CD4-positive, alpha-beta T cell treated with Interleukin-2 at 100 ng/mL for 4 hours (primary cell): ENCODE results near the gene AUNIP.
A peak's percentile ranks its signal among the peaks of the same experiment; 100 is the strongest.

Experiments
- DNase-seq: peaks from one replicate; pipeline ENCODE4 v3.0.0-alpha.2; 2020; ENCODE audit warnings: low spot score

The AUNIP gene

GRCh38 chr1:25828491-25828890, 30.8 kb downstream of the AUNIP start:
- no peak for DNase-seq

GRCh38 chr1:25826571-25826970, 32.7 kb downstream of the AUNIP start:
- DNase-seq, result no peak

GRCh38 chr1:25825605-25826004, 33.7 kb downstream of the AUNIP start:
- DNase-seq, result no peak

DNA sequence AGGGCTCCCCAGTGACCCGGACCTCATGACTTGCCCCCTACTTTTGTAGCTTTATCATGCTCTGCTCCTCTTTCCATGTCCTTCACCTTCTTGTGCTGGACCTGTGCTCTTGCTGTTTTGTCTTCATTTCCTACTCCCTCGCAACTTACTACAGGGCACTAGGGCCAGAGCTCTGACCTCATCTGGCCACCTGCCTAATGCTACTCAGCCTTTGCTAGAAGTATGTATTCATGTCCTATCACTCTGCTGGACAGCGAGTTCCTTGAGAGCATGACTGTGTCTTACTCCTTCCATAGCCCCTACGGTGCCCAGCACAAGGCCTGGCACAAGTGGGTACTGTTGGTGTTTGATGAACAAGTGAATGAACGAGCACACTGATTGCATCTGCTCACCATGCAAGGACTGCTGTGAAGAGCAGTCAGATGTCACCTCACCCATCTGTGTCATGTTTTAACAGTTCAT, 37.6 kb downstream of the AUNIP start:
- DNase-seq, result no peak

DNA sequence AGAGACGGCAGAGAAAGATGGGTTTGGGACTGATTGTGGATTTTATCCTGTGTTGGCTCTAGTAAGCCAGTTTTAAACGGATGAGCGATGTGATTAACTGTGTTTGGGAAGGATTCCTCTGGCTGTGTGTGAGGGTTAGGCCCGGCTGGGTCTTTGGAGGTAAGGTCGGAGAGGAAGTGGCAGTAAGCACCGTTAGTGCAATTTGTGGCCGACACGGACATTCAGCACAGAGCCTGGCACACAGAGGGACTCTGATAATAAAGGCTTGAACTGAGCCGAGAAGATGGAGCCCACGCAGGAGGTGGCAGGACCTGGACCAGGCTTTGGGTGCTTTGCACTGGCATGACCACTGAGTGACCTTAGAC, 38.2 kb downstream of the AUNIP start:
- no peak for DNase-seq

DNA sequence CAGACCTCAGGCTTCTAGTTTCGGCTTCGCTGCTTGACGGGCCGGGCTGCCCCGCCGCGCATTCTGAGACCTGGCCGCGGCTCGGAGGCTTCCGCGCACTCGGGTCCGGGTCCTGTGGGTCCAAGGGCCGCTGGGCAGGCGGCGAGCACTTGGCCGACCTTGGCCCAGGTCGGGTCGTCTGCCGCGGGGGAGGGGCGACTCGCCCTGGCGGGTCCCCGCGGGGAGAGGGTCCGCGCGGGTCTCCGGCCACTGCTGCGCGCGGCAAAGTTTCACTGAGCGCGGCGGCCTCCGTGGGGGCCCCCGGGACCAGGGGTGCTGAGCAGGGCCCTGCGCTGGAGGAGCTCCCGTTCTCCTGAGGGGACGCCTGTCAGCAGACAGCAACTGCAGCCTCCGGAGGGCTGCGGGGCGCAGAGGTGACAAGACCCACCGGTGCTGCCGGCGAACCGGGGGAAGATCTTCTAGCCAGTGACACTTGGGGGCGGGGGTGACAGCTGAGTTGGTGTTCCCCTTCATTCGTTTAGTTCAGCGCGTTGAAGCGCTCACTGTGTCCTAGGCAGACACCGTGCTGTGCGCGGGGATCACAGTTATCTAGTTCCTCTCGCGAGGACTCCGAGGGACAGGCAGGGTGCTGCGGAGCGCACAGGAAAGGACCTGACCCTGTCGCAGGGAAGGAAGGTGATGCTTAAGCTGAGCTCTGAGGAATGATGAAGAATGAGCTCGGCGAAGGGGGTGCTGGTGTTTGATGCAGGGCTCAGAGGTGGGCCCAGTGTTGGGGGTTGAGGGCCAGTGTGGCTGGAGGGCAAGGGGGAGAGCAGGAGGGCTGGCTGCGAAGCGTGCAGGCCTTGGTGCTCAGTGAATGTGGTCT, 38.8 kb downstream of the AUNIP start:
- peak; percentile 68 for DNase-seq

- peak; percentile 92 for DNase-seq
Observed at GRCh38 chr1:25819491-25820246, 39.6 kb downstream of the AUNIP start, which contains the start of gene MTFR1L. MTFR1L (plus strand) TSS chr1:25819954; CDS start chr1:25823105, 3,151 bp downstream.

- DNase-seq, result no peak
Observed at GRCh38 chr1:25818569-25818968, 40.7 kb downstream of the AUNIP start.

DNA sequence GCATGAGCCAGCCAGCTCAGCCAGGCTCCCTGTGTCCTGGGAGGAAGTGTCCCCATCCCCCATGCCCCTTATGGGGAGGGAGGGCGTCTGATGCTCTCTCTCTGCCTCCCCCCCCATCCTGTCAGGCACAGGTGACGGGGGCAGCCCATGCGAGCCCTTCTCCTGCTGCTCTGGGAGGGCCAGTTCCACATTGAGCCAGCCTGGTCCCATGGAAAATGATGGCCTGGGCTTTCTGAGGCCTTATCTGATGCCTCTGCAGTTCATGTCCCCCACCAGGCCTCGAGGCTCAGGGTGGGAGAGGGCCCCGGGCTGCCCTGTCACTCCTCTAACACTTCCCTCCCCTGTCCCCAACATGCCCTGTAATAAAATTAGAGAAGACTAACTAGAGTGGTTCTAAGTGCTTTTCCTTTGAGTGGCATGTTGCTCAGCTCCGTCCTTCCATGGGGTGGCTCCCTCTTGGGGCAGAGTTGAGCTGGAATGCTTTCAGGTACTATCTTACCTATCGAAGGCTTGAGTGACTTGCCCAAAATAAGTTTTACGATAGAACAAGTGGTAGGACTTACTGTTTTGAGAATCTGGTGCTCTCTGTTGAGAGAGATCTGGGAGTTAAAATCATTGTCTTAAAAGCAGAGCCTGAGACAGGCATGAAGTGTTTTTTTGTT, 41.3 kb downstream of the AUNIP start:
- DNase-seq, result no peak

GRCh38 chr1:25816112-25816718, 43.0 kb downstream of the AUNIP start:
- DNase-seq, result no peak

DNA sequence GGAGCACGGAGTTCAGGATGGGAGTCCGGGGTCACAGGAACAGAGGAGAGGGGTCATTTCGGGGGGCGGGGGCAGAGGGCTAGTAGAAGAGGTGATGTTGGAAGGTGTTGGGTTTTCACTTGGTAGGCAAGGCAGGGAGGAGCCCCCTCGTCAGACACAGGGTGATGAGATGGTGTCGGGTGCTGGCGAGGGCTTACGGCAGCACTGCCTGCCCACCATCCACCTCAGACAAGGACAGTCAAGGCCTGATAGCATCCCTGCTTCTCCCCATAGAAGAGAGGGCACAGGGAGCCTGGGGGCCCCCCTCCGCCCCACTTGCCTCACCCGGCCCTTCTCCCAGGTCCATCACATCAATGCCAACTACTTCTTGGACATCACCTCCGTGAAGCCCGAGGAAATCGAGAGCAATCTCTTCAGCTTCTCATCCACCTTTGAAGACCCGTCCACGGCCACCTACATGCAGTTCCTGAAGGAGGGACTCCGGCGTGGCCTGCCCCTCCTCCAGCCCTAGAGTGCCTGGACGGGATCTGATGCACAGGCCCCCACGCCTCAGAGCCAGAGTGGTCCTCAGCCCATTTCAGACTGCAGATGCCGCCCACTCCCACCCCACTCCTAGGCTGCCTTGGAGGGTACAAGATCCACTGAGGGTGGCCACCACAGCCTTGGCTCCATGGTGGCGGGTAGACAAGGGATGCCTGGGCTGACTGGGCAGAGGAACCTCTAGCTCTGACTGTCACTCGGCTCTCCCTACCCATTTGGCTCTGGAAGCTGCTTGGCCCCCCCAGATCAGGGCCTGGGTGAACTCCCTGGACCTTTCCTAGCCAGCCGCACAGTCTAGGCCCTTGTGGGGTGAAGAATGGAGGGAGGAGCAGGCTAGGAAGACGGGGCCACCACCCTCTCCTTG, 43.8 kb downstream of the AUNIP start:
- no peak for DNase-seq

DNA sequence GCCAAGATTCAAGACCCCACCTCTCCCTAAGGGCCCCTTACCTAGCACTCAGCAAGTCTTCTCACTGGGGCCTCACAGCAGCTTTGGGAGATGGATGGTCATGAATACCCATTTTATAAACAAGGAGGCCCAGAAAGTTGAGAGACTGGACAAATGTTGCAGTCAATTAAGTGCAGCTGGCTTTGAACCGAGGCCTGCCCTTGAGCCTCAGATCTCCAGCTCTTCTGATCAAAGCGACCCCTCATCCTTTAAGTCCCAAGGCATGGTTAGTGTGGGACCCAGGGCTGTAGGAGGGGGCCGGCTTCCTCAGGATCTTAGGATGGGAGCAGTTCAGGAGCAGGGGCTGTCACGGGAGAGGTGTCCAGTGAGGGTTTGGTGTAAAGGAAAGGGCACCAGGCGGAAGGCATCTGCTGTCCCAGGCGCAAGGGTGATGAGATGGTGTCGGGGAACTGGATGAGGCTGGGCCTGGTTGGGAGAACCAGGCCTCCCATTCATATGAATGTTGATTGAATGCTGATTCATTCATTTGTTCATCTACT, 44.6 kb downstream of the AUNIP start:
- no peak for DNase-seq

DNA sequence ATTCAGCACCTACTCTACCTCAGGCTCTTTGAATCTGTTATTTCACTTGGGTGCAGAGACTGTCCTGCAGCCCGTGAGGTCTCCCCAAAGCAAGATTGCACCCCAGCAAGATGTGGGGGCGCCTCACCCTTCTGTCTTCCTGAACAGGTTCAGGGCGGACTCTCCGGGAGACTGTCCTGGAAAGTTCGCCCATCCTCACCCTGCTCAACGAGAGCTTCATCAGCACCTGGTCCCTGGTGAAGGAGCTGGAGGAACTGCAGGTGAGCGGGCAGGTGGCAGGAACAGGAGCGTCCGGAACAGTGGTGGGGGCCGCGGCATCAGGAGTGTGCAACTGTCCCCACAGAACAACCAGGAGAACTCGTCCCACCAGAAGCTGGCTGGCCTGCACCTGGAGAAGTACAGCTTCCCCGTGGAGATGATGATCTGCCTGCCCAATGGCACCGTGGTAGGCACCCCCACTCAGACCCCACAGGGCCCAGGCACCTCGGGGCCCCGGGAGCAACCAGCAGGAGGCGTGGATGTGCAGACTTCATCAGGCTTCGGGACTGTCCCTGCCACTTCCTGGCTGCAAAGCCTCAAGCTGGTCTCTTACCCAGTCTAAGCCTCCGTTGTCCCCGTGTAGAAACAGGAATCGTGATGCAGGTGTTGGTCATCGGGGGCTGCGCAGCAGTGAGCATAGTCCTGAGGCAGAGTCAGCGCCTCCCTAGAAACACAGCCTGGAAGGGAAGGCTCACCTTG, 45.4 kb downstream of the AUNIP start:
- DNase-seq, result no peak

DNA sequence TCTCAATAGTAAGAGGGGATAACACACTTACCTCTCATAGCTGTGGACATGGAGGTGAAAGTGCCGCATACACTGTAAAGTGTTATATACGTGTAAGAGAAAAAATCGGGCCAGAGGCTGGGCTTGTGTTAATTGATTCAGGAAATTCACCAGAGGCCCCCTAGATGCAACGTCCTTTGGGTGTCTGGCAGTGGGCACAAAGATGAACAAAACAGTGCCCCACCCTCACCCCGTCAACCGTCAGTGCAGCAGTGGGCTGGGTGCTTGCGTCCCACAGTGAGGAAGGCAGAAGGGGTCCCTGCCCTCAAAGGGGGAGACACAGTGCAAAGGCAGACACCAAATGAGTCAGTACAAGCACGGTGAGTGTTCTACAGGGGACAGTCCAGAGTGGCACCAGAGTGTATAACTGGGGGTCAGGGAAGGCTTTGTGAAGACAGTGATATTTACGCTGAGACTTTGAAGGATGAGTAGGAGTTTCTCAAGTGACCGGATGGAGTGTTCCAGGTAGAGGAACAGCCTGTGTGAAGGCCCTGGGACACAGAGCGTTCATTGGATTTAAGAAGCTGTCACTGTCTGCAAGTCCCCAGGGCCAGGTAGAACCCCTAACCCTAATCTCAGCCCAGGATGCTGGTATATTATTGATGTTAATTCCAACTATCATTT, 46.1 kb downstream of the AUNIP start:
- no peak for DNase-seq

DNA sequence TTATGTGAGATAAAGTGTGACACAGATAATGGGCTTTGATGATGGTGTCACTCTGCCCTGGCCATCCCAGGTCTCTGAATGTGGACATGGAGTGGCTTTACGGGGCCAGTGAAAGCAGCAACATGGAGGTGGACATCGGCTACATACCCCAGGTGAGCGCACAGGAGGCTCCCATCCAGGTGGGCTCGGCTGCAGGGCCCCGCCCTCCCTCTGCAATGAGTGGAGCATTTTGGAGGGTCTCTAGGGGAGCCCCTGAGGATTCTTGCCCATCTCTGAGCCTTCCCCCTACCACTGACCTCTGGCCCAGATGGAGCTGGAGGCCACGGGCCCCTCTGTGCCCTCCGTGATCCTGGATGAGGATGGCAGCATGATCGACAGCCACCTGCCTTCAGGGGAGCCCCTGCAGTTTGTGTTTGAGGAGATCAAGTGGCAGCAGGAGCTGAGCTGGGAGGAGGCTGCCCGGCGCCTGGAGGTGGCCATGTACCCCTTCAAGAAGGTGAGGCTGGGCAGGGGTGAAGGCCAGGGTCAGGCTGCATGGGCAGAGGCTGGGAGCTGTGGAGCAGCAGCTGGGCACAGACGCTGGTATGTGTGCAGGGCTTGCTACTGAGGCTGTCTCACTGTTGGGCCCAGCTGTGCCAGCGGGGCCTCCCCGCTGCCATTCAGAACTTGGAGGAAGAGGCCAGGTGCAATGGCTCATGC, 47.7 kb downstream of the AUNIP start:
- DNase-seq, result no peak

DNA sequence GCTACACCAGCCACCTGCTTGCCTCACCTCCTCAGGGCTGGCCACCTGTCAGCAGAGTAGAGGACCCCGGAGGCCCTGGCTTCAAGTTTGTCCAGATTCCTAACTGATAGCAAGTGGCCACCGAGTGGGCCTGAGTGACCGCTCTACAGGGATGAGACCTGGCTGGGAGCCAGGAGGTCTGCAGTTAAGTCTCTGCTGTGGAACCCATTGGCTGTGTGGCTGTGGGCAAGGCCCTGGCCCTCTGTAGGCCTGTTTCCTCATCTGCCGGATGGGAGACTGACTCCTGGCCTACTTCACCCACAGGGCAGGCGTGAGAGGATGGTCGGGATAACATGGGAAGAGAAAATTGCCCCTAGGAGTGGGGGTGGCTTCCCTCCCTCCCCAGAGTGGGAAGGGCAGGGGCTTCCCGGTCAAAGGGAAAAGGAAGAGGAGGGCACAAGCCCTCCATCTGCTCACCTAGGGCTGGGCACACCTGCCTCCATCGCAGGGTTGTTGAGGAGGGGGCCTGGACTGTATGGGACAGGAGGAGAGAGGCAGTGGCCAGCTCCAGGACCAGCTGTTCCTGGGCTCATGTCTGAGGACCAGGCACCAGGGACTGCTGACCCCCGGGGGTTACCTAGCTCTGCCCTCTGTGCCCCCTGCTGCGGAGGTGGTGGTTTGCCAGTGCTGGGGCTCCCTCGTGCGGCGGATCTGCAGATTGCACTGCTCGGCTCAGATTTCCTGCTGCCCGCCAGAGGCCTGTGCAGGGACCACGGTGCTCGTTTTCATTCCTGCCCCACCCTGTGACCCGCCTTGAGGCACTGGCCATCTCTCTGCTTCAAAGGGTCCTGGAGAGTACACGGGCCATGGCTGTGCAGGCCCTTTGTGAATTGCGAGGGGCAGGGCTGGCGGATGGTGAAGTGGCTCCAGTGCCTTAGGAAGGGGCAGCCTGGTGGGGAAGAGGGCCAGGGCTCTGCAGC, 48.6 kb downstream of the AUNIP start:
- DNase-seq, result peak; percentile 81

- no peak for DNase-seq
Observed at GRCh38 chr1:25809929-25810328, 49.3 kb downstream of the AUNIP start.
